ENCODE results near the gene BMP8B. TPM values are rescaled to one million over a fixed set of nuclear protein-coding genes. Genes with fewer than 3 reads are reported as not detected.
A peak's percentile ranks its signal among the peaks of the same experiment; 100 is the strongest.

BMP8B gene
- total RNA-seq, 1 donor from 2014 or later: 1.3 TPM

- no peak for DNase-seq (ENCODE audit: low read depth)
Measured at GRCh38 chr1:39726600-39726999, 62.1 kb downstream of the BMP8B start.

- DNase-seq (ENCODE audit: low read depth): no peak
Measured at GRCh38 chr1:39722495-39722894, 66.2 kb downstream of the BMP8B start.

GRCh38 chr1:39721664-39722063 is 67.0 kb downstream of the BMP8B start:
- DNase-seq (ENCODE audit: low read depth): no peak

DNA sequence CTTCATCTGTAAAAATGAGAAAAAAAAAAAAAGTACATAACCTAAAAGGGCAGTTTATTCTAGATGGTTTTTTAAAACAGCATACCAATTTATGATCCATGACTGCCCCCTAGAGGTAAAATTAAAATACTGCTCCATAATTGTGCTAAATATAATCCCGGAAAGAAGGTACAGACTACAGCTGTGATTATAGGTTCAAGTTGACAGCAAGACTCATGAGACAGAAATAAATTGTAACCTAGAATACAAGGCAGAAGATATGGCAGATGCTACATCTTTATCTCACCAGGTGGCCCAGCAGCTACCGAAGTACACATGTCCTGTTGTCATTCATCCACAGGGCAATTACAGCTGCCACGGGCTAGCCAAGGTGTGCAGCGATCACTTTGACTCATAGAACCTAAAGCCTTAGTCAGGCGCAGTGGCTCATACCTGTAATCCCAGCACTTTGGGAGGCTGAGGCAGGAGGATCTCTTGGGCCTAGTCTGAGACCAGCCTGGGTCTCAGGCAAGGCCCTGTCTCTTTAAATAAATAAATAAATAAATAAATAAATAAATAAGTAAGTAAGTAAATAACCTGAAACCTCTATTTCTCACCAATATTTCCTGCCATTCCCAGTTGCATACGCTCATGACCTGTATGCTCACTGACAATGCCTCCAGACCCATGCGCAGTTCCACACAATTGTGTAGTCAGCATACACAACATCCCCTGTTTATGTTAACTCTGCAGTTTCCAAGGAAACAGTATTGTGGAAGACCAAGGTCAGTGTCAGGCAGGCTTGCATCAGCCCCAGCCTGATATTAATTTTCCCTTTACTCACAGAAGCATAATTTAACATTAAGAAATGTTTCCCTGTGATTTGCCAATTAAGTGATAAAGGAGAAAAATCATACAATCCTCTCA is 68.3 kb downstream of the BMP8B start:
- DNase-seq (ENCODE audit: low read depth): peak; percentile 67

DNA sequence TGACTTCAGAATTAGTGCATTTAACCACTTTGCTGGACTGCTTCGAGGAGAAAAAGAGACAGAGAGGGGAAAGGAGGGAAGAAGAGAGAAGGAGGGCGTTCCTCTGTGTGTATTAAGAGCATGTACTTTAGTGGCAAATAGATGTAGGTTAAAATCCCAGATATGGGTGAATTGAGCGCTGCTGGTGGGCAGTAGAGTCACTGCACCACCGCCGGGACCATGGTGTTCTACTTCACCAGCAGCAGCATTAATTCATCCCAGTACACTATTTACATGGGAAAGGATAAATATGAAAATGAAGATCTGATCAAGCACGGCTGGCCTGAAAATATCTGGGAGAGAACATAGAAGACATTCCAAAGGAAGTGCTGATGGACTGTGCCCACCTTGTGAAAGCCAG is 70.9 kb downstream of the BMP8B start:
- no peak for DNase-seq (ENCODE audit: low read depth)

DNA sequence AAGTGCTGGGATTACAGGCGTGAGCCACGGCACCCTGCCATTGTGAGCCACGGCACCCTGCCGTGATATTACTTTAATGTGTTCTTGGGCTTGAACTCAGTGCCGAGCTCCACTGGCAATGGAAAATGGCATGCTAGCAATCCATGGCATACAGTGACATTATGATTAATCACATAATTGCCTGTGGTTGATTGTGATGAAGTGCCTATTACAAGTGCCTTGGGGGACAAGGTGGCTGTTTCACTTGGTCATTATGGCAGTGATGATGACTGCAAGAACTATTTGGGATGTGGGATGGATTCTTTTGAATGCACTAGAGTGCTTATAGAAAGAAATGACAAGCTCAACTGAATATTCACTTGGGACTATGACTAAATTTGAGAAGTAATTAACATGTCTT is 75.1 kb downstream of the BMP8B start:
- no peak for DNase-seq (ENCODE audit: low read depth)

DNA sequence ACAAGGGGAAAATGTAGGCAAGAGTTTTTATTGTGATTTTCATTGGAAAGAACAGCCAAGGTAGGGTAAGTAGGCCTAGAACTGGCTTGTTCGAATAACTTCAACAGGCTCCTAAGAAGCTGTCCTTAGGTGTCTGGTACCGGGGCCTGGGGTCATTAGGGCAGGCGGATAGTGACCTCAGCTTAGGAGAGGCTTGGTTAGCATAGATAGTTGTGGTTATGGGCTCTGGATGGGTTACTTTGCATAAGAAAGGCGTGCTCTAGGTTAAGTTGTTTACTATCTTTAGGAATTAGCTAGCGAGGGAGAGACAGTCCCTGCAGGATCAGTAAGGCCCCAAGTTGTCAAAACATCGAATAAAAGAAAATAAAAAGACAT is 76.7 kb downstream of the BMP8B start:
- no peak for DNase-seq (ENCODE audit: low read depth)

GRCh38 chr1:39711104-39711965 is 77.3 kb downstream of the BMP8B start:
- no peak for DNase-seq (ENCODE audit: low read depth)

GRCh38 chr1:39707506-39707905 is 81.2 kb downstream of the BMP8B start:
- DNase-seq (ENCODE audit: low read depth): no peak

Other genes with a start within 250 kb of the BMP8B start
- 131 and 248 TPM in 2 replicates for gene PABPC4, start 212.1 kb downstream of the BMP8B start, total RNA-seq
- gene HEYL, start 149.2 kb downstream of the BMP8B start, total RNA-seq: 0.10 TPM in 1 of 2 replicates, not detected in the other
- gene NT5C1A, start 116.8 kb downstream of the BMP8B start, total RNA-seq: 0.94 TPM in 1 of 2 replicates, not detected in the other
- gene HPCAL4, start 97.4 kb downstream of the BMP8B start, total RNA-seq: 0.17 and 4.4 TPM in 2 replicates
- 35.1 and 39.9 TPM in 2 replicates for gene PPIE, start 50.0 kb downstream of the BMP8B start, total RNA-seq
- 0.65 and 8.7 TPM in 2 replicates for gene OXCT2, start 17.5 kb downstream of the BMP8B start, total RNA-seq
- gene TRIT1, start 94.6 kb upstream of the BMP8B start, total RNA-seq: 26.4 and 35.3 TPM in 2 replicates
- gene MYCL, start 113.1 kb upstream of the BMP8B start, total RNA-seq: 0.70 and 1.4 TPM in 2 replicates
- 6.7 and 9.7 TPM in 2 replicates for gene MFSD2A, start 166.3 kb upstream of the BMP8B start, total RNA-seq

Data from renal cortical epithelial cell (primary cell).